Neuronal stem cell (in vitro differentiated cells): ENCODE results near the gene COA5.

ENCODE experiments used
- DNase-seq: peaks from one replicate; pipeline ENCODE4 v3.0.0-alpha.2; 2013; ENCODE audit warnings: low spot score
- H2AFZ ChIP-seq: one replicate; pipeline ENCODE4 v1.6.1; 2013; ENCODE audit warnings: mild to moderate bottlenecking, low read length, inconsistent platforms
- H2AK5ac ChIP-seq: 2 replicates; pipeline ENCODE4 v1.6.1; 2013; ENCODE audit warnings: low read depth, mild to moderate bottlenecking, inconsistent platforms, low read length, moderate library complexity, mixed read lengths
- H2BK120ac ChIP-seq: 2 replicates; pipeline ENCODE4 v1.6.1; 2013; ENCODE audit warnings: low read depth, mild to moderate bottlenecking, inconsistent platforms, low read length, moderate library complexity, mixed read lengths
- H2BK12ac ChIP-seq: one replicate; pipeline ENCODE4 v1.6.1; 2013; ENCODE audit warnings: low read length, inconsistent platforms
- H2BK15ac ChIP-seq: 2 replicates; pipeline ENCODE4 v1.6.1; 2013; ENCODE audit warnings: mild to moderate bottlenecking, low read length, inconsistent platforms, mixed read lengths
- H2BK5ac ChIP-seq: one replicate; pipeline ENCODE4 v1.6.1; 2013; ENCODE audit warnings: inconsistent platforms, mild to moderate bottlenecking, low read length, moderate library complexity
- H3K14ac ChIP-seq: one replicate; pipeline ENCODE4 v1.6.1; 2013; ENCODE audit warnings: low read length, inconsistent platforms
- H3K18ac ChIP-seq: 2 replicates; pipeline ENCODE4 v1.6.1; 2013; ENCODE audit warnings: low read length, inconsistent platforms
- H3K23ac ChIP-seq: 2 replicates; pipeline ENCODE4 v1.6.1; 2013; ENCODE audit warnings: low read depth, mild to moderate bottlenecking, mixed read lengths, low read length, inconsistent platforms; ENCODE audit not compliant: poor library complexity
- H3K27ac ChIP-seq: replicated peaks from 3 replicates; pipeline ENCODE4 v1.5.1; 2013; ENCODE audit warnings: low read length, inconsistent platforms
- H3K27me3 ChIP-seq, 3 experiments: 2 replicates each; pipeline ENCODE4 v1.6.1; 2013; ENCODE audit warnings: low read length in 3 of 3, mild to moderate bottlenecking in 2 of 3, inconsistent platforms in 1 of 3, low read depth in 1 of 3, mixed read lengths in 1 of 3, moderate library complexity in 1 of 3; ENCODE audit not compliant: control insufficient read depth in 3 of 3, insufficient read depth in 3 of 3
- H3K36me3 ChIP-seq, 2 donors: replicated peaks in 1 of 2; 2 replicates each; pipeline ENCODE4 v1.6.1; 2013; ENCODE audit warnings: low read length in 2 of 2; ENCODE audit not compliant: control insufficient read depth in 2 of 2, insufficient read depth in 2 of 2
- H3K4ac ChIP-seq: 2 replicates; pipeline ENCODE4 v1.6.1; 2013; ENCODE audit warnings: inconsistent platforms, mild to moderate bottlenecking, low read length, moderate library complexity
- H3K4me1 ChIP-seq, 2 donors: 1 replicate in 1 of 2; 2 replicates in 1 of 2; pipeline ENCODE4 v1.6.1; 2013; ENCODE audit warnings: low read length in 2 of 2, low read depth in 1 of 2; ENCODE audit not compliant: control insufficient read depth in 2 of 2, insufficient read depth in 1 of 2
- H3K4me2 ChIP-seq: one replicate; pipeline ENCODE4 v1.6.1; 2013; ENCODE audit warnings: mild to moderate bottlenecking, low read length, inconsistent platforms; ENCODE audit not compliant: insufficient read depth, poor library complexity, severe bottlenecking
- H3K4me3 ChIP-seq, 2 donors: 2 replicates each; pipeline ENCODE4 v1.5.1; 2013; ENCODE audit warnings: low read length in 2 of 2, mild to moderate bottlenecking in 2 of 2, inconsistent platforms in 1 of 2, moderate library complexity in 1 of 2
- H3K79me1 ChIP-seq: one replicate; pipeline ENCODE4 v1.6.1; 2013; ENCODE audit warnings: low read depth, mild to moderate bottlenecking, inconsistent platforms, low read length, moderate library complexity
- H3K9ac ChIP-seq: one replicate; pipeline ENCODE4 v1.6.1; 2013; ENCODE audit warnings: mild to moderate bottlenecking, low read depth, low read length, inconsistent platforms; ENCODE audit not compliant: poor library complexity
- H3K9me3 ChIP-seq, 2 donors: replicated peaks in 1 of 2; 2 replicates each; pipeline versions ENCODE3 to v1.6.1; 2013; ENCODE audit warnings: low read length in 2 of 2, mild to moderate bottlenecking in 2 of 2, inconsistent platforms in 1 of 2, low read depth in 1 of 2, mixed read lengths in 1 of 2, moderate library complexity in 1 of 2; ENCODE audit not compliant: control insufficient read depth in 2 of 2, insufficient read depth in 1 of 2
- H4K8ac ChIP-seq: one replicate; pipeline ENCODE4 v1.6.1; 2013; ENCODE audit warnings: low read depth, mild to moderate bottlenecking, inconsistent platforms, low read length, moderate library complexity
- H4K91ac ChIP-seq: one replicate; pipeline ENCODE4 v1.6.1; 2013; ENCODE audit warnings: low read length, low read depth, mild to moderate bottlenecking, inconsistent platforms; ENCODE audit not compliant: poor library complexity
- WGBS, 2 donors: extraction: QIAGEN DNeasy Blood & Tissue Kit; methylation state at CpG; one replicate each; pipeline ENCODE4 v1.1.7; 2013; ENCODE audit warnings: missing lambda C conversion rate in 2 of 2, mixed read lengths in 1 of 2; ENCODE audit not compliant: insufficient read length in 2 of 2, insufficient replicate concordance in 1 of 2; ENCODE audit errors: extremely low coverage in 2 of 2; 5-methylcytosine and 5-hydroxymethylcytosine counted together

COA5 gene

DNA sequence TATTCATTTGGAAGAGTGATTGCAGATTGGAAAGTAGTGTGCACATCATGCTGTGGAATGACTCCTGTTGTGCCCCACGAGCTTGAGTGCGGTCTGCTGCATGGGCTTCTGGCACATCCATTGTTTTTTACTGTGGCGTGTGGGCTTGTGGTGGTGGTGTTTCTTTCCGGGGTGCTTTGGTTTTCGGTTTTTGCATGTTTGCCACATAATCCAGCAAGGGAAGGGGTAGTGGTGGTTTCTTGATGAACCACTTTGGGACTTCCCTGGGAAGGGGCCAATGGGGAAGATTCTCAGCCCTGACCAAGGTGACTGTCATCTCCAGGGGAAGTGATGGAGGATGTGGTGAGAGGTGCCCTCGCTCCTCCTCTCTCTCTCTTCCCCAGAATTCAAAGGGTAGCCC lies 57.0 kb downstream of the COA5 start:
- H3K4me3 ChIP-seq: no peak overlapping the region
- no peaks in the 10 kb centered on the region for H3K79me1 ChIP-seq
- no peaks in the 10 kb centered on the region for H3K27me3 ChIP-seq
- no peak overlapping the region for H3K18ac ChIP-seq
- H3K4me2 ChIP-seq: no peak overlapping the region
- no peak overlapping the region for H4K8ac ChIP-seq
- H3K23ac ChIP-seq: no peak overlapping the region
- no peak overlapping the region for H3K14ac ChIP-seq
- no peak overlapping the region for H3K4ac ChIP-seq
- no peak overlapping the region for H3K9ac ChIP-seq
- no peak overlapping the region for H2BK12ac ChIP-seq
- no CpG with 5 or more reads among the region's 6 CpGs for WGBS, 2 donors
- no peaks in the 10 kb centered on the region for H3K9me3 ChIP-seq
- H2AK5ac ChIP-seq: no peak overlapping the region
- peaks cover 20 to 88% of the 10 kb centered on the region in 2 donors for H3K36me3 ChIP-seq
- H2BK5ac ChIP-seq: no peak overlapping the region
- no peak overlapping the region for H4K91ac ChIP-seq
- H3K4me1 ChIP-seq: no peaks in the 10 kb centered on the region
- H2BK15ac ChIP-seq: no peak overlapping the region
- no peak overlapping the region for H2BK120ac ChIP-seq
- H3K27ac ChIP-seq: no peak overlapping the region
- no peak for DNase-seq
- no peak overlapping the region for H2AFZ ChIP-seq

DNA sequence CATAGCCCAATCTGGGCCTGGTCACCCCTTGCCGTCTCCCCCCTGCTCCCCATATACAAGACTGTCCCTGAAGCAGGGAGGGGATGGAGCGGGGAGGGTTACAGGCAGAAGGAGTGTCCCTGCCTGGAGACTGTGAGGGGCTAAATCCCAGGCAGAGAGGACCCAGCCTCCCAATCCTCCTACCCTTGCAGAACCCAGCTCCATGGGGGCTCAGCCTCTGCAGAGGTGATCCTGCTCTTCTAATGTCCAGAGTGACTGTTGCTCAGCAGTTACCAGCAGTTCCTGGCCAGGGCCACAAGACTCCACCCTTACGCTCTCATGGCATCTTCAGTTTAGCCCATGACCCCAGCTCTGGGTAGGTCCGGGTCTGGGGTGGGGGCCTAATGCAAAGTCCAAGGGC lies 58.1 kb downstream of the COA5 start:
- H3K9ac ChIP-seq: no peak overlapping the region
- no CpG with 5 or more reads among the region's 4 CpGs for WGBS, 2 donors
- H3K4ac ChIP-seq: no peak overlapping the region
- no peak overlapping the region for H3K27ac ChIP-seq
- no peaks in the 10 kb centered on the region for H3K4me1 ChIP-seq
- no peak overlapping the region for H4K91ac ChIP-seq
- no peak overlapping the region for H3K18ac ChIP-seq
- H3K4me2 ChIP-seq: no peak overlapping the region
- no peak overlapping the region for H2BK12ac ChIP-seq
- no peak overlapping the region for H4K8ac ChIP-seq
- H3K4me3 ChIP-seq: no peak overlapping the region
- no peak overlapping the region for H3K23ac ChIP-seq
- no peak overlapping the region for H2BK120ac ChIP-seq
- H3K27me3 ChIP-seq: no peaks in the 10 kb centered on the region
- H3K14ac ChIP-seq: no peak overlapping the region
- H3K9me3 ChIP-seq: no peaks in the 10 kb centered on the region
- no peak for DNase-seq
- peaks cover 16 to 88% of the 10 kb centered on the region in 2 donors for H3K36me3 ChIP-seq
- no peak overlapping the region for H2AFZ ChIP-seq
- H2BK15ac ChIP-seq: no peak overlapping the region
- no peaks in the 10 kb centered on the region for H3K79me1 ChIP-seq
- H2BK5ac ChIP-seq: no peak overlapping the region
- H2AK5ac ChIP-seq: no peak overlapping the region
